ES-I3 (cell line): ENCODE results near the gene HBS1L.

Experiments used
- H3K36me3 ChIP-seq: 2 replicates; pipeline ENCODE4 v1.6.1; 2013; ENCODE audit warnings: mild to moderate bottlenecking, low read length, control low read depth, moderate library complexity; ENCODE audit not compliant: insufficient read depth
- H3K4me1 ChIP-seq: 2 replicates; pipeline ENCODE4 v1.6.1; 2013; ENCODE audit warnings: mild to moderate bottlenecking, control low read depth, low read length; ENCODE audit not compliant: insufficient read depth
- H3K9ac ChIP-seq: 2 replicates; pipeline ENCODE4 v1.6.1; 2013; ENCODE audit warnings: low read depth, mild to moderate bottlenecking, low read length, moderate library complexity
- H3K9me3 ChIP-seq: 2 replicates; pipeline ENCODE4 v1.6.1; 2013; ENCODE audit warnings: mild to moderate bottlenecking, low read length, moderate library complexity; ENCODE audit not compliant: control insufficient read depth, insufficient read depth

Gene HBS1L

DNA sequence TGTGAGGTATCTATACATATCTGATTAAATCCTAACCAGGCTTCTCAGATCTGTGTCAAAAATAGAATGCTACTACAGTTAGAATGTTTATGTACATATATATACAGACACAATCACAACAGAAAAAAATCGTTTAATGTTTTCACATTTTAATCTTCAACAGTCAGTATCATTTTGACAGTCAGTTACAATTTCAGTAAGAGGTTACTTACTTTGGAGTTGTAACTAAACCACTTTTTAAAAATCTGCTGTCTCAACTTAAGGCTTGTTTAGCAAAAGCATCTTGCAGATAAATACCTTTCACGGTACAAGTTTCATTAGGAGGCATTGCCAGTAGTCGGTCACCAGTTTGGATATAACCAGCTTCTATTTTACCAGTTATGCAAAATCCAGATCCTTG, 72.5 kb downstream of the HBS1L start:
- Histone ChIP-seq H3K4me1 (no peaks in the 10 kb centered on the region), H3K9ac (no peak overlapping the region), H3K36me3 (peaks cover 5% of the 10 kb centered on the region), H3K9me3 (no peaks in the 10 kb centered on the region)

DNA sequence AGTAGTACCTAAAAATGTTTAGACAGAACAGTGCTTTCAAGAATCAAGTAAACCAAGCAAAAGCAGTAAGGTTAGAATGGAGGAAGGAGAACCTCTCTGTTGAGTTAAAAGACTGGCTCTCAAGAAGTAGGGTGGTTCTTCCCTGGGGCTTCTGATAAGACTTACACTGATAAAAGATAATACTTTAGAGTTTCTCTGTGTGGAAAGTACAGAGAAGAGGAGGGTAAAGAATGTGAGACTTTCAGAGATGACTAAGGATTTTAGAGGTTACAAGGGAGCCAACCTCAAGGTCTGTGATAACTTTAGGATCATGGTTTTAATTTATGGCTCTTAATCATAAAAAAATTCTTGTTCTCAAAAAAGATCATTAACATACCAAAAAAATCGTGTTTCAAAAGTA, 73.8 kb downstream of the HBS1L start:
- H3K36me3 ChIP-seq, result peaks cover 5% of the 10 kb centered on the region
- H3K9me3 ChIP-seq, result no peaks in the 10 kb centered on the region
- H3K9ac ChIP-seq, result no peak overlapping the region
- H3K4me1 ChIP-seq, result no peaks in the 10 kb centered on the region

DNA sequence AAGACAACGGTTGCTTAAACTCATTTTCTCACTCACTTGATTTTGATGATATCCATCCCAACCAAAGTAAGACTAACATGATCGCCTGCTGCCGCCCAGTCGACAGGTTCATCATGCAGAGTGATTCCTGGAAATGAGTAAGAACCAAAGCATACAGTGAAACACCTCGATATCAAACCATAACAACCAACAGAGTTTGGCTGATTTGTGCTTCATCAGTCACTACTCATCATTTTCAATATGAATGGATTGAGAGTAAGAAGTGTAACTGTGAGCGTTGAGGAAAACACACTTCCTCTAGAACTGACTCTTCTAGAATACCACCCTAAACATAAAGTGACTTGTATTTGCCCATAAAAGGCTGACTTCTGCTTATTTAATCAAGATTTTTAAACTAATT, 75.5 kb downstream of the HBS1L start:
- H3K9me3 ChIP-seq, result no peaks in the 10 kb centered on the region

DNA sequence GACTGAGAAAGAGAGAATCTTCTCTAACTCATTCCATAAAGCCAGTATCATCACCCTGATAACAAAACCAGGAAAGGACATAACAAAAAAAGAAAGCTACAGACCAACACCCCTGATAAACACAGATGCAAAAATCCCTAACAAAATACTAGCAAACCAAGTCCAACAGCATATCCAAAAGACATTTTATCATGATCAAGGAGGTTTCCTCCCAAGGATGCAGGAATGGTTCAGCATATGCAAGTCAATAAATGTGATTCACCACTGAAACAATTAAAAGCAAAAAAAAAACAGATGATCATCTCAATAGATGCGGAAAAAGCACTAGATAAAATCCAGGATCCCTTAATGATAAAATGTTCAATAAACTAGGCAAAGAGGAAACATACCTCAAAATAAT, 80.3 kb downstream of the HBS1L start:
- Histone ChIP-seq H3K9me3 (no peaks in the 10 kb centered on the region), H3K9ac (no peak overlapping the region), H3K36me3 (no peaks in the 10 kb centered on the region), H3K4me1 (peaks cover 5% of the 10 kb centered on the region; the same call in 1 of the 2 replicates)

More for the DNA sequence above, 75.5 kb downstream of the HBS1L start:
- no peak overlapping the region for H3K9ac ChIP-seq
- no peaks in the 10 kb centered on the region for H3K4me1 ChIP-seq
- peaks cover 5% of the 10 kb centered on the region for H3K36me3 ChIP-seq

DNA sequence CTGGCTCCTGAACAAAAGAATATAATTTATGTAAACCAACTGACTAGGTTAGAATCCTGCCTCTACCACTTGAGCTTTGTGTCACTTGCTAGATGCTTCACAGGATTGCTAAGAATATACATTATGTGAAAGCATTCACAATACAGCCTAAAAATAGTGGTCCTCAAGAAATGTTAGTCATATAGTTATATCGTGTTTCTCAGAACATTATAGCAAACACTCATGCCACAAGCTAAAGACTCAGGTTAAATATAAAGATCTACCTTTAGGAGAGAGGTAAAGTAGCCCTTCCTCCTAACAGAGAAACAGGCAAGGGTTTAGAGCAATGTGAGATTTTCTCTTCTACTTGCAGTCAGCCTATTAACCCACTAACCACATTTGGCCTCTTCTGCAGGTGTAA, 86.9 kb downstream of the HBS1L start:
- H3K4me1 ChIP-seq, result peaks cover 5% of the 10 kb centered on the region; the same call in 1 of the 2 replicates
- no peaks in the 10 kb centered on the region for H3K9me3 ChIP-seq
- H3K36me3 ChIP-seq, result no peaks in the 10 kb centered on the region
- no peak overlapping the region for H3K9ac ChIP-seq

DNA sequence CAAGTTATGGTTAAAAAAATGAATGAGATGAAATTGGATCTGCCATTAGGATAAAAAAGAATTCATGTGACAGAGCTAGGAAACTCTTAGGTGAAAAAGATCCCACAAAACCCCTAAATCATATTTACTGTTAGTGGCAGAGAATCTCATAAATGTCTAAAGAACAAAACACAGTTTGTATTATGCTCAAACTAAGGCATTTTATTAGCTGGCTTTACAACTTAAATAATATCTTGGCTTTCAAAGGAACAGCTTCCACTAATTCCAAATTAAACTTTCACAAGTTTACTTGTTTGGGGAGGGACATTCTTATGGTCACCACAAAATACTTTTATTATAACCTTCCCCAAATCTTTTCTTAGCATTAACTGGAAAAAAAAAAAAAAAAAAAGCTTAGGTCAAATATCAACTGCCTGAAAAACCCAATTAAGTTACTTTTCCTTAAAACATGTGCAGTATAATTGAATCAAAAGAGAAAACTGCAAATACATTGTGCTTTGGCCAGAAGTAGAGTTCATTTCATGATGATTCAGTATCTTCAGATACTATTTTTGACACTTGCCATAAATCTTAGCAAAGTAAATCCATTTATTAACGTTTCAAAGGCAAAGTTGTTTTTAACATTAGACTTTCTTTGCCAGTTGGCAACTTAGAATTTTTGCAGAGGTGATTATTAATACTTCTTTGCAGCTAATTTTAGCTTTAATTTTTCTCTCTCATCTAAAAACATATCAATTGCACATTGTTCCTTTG, 90.0 kb downstream of the HBS1L start:
- H3K9me3 ChIP-seq, result no peaks in the 10 kb centered on the region
- H3K36me3 ChIP-seq, result no peaks in the 10 kb centered on the region
- no peaks in the 10 kb centered on the region for H3K4me1 ChIP-seq

DNA sequence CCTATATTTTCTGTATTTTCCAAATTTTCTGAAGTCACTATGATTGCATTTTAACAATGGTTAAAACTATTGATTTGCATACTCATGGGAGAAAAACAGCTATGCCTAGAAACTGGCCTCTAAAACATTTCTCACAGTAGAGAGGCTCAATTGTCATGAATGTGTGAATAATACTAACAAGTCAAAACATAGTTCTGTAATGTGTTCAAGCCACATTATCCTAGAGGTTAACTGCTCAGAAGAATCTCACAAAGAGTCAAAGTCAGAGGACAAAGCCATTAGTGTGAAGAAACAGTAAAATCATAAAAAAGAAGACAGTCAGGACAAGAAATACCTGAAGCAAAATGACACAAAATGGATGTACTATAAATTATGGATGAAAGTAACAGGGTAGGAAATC, 92.2 kb downstream of the HBS1L start:
- H3K4me1 ChIP-seq, result no peaks in the 10 kb centered on the region
- no peak overlapping the region for H3K9ac ChIP-seq
- H3K9me3 ChIP-seq, result no peaks in the 10 kb centered on the region
- no peaks in the 10 kb centered on the region for H3K36me3 ChIP-seq

More for the DNA sequence above, 90.0 kb downstream of the HBS1L start:
- no peak overlapping the region for H3K9ac ChIP-seq

DNA sequence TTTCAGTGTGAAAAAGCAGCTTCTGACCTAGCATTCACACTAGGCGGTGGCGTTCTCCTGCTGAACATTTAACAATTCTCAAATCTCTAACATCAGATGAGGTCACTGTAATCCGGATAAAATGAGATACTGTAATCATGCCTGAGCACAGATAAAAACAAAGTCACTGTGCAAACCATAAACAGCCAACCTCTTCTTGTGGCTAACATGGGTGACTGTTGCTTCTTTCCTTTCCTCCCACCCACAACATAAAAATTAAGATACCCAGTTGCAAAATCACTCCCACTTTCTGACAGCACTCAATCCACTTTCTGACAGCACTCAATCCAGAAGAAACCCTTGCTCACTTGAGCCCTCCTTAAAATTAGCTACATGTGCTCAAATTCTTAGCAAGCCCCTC, 93.3 kb downstream of the HBS1L start:
- Histone ChIP-seq H3K9me3 (no peaks in the 10 kb centered on the region), H3K4me1 (no peaks in the 10 kb centered on the region), H3K9ac (no peak overlapping the region), H3K36me3 (no peaks in the 10 kb centered on the region)

DNA sequence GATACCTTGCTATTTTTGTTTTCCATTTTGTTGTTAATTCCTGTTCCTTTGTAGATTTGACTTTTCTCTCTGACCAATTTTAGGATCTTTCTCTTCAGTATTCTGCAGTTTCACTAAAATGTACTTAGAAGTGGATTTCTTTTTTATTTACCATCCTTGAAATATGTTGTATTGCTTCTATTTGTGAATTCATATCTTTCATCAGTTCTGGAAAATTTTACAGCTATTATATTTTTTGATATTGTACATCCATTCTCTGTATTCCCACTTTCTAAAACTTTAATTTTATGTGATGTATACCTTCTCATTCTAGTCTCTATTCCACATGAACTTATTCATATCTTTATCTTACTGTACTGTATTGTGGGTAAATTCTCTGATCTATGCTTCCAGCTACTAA, 95.0 kb downstream of the HBS1L start:
- H3K36me3 ChIP-seq, result no peaks in the 10 kb centered on the region

DNA sequence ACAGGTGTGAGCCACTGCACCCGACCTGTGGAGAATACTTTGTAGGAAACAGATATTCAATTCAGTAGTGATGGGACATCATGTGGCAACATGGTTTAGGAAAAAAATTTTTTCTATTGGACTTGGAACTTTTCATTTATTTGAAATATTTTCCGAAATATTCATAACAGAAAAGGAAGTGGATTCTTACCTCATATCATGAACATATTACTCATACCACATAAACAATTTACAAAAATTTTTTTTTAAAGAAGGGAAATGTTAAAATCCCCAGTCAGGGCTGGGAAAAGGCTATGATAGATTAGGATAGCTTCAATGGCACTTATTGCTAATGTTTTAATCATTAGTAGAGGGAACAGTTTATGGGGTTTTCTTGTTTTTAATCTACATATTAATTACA, 97.9 kb downstream of the HBS1L start:
- Histone ChIP-seq H3K9ac (no peak overlapping the region), H3K36me3 (no peaks in the 10 kb centered on the region), H3K4me1 (no peaks in the 10 kb centered on the region), H3K9me3 (no peaks in the 10 kb centered on the region)

More for the DNA sequence above, 95.0 kb downstream of the HBS1L start:
- Histone ChIP-seq H3K9me3 (no peaks in the 10 kb centered on the region), H3K4me1 (no peaks in the 10 kb centered on the region), H3K9ac (no peak overlapping the region)

DNA sequence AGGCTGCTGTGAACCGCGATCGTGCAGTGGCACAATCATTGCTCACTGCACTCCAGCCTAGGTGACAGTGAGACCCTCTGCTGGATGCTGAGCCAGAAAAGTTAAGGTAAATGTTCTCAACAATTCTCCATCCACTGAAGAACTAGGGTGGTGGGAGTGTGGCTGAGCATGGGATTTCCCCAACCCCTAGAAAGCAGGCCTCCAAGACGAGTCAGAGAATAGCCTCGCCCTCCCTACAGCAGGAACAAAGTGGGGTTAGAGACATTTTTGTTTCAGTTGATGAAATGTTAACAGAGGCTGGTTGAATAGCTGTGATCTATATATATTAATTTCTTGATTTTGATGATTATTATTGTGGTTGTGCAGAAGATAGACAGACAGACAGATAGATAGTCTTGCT, 98.6 kb downstream of the HBS1L start:
- no peaks in the 10 kb centered on the region for H3K36me3 ChIP-seq
- no peak overlapping the region for H3K9ac ChIP-seq
- no peaks in the 10 kb centered on the region for H3K9me3 ChIP-seq
- no peaks in the 10 kb centered on the region for H3K4me1 ChIP-seq

DNA sequence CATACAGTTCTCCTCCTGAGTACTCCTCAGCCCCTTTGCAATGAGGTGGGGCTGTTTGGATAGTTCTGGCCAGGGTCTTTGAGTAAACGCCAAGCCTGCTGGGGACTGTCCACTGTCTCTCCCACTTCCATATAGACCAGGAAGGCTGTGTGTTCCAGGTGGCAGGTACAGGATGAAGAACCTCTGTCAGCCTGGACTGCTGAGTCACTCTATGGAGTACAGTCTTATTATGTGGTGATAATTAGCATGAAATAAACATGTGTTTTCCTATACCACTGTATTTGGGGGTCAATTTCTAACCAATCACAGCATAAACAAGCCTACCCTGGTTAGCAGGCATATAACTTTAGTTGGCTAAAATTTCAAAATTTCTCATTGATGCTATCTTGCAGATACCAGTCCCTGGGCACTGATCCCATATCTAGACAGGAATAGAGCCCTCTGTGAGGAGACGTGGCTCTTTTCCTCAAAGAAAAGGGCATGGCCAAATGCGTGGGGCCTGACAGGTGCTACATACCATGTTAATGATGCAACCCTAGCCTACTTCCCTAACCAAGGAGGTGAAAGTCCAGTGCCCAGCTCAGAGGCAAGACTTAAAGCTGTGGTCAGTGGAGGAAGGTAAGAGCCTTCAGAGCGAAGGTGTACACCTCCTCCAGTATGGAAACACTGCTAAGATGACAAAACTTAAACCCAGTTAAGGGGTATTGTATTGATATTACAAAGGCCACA, 100.2 kb downstream of the HBS1L start:
- Histone ChIP-seq H3K9me3 (no peaks in the 10 kb centered on the region), H3K4me1 (0 out of 2 replicates have a peak, but pooled peaks cover 8% of the 10 kb centered on the region), H3K9ac (no peak overlapping the region), H3K36me3 (no peaks in the 10 kb centered on the region)

DNA sequence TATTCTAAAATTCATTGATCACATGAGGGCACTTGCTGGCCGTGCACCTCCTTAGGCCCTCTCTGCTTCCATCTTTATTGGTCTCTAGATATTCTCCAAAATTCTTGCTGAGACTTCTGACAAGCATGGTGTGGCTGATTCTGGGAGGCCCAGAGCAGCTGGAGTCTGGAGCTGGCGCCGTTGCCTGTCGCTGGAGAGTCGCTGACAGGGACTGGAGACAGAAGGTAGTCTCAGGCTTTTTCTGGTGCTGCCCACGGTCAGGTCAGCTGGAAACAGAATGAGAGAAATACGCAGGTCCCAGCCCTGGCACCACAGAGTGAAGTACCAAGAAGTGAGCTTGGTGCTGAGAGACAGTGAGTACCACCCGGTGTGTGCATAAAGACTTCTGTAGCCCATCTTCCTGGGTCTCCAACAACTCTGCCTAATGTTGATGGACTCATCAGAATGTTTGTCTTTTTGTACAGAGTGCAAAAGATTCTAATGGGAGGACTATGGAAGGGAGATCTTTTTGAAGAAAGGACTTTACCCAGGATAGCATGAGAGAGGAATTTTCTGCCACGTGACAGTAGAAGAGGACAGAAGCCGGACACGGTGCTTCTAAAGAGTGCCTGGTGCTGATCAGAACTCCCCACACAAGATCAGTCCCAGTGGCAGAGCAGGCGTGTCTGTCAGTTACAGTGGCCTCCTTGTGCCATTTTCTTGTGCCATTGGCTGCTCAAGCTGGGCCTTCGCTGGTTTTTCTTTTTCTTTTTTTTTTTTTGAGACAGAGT, 102.9 kb downstream of the HBS1L start:
- Histone ChIP-seq H3K9ac (no peak overlapping the region), H3K9me3 (no peaks in the 10 kb centered on the region), H3K4me1 (0 out of 2 replicates have a peak, but pooled peaks cover 8% of the 10 kb centered on the region), H3K36me3 (no peaks in the 10 kb centered on the region)

DNA sequence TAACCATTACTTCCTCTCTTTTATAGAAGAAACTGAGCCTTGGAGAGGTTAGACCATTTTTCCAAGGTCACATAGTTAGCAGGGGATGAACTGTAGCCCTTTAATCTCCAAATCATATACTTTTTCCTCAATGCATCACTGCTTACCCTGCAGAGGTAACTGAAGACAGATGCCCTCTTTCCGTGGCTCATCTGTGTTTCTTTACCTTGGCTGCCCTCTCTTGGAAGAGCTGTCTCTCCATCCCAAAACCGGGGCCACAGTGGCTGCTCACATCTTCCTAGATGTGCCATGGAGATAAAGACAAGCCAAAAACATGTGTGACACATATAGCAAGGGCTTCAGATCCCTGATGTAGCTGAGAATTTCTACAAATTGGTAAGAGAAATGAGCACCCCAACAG, 104.1 kb downstream of the HBS1L start:
- H3K9me3 ChIP-seq, result no peaks in the 10 kb centered on the region

More for the DNA sequence above, 104.1 kb downstream of the HBS1L start:
- no peaks in the 10 kb centered on the region for H3K36me3 ChIP-seq
- H3K9ac ChIP-seq, result no peak overlapping the region
- H3K4me1 ChIP-seq, result 0 out of 2 replicates have a peak, but pooled peaks cover 8% of the 10 kb centered on the region
